SU-DHL-6 (cell line): Measurements from ENCODE around the gene ZSWIM1.

Source experiments
- CTCF ChIP-seq: fragments of 200-600 bp; sonication (generic); IDR thresholded peaks from one replicate; pipeline ENCODE4 v1.5.1; 2017; ENCODE audit warnings: antibody characterized with exemption, mild to moderate bottlenecking, low read length, moderate library complexity; ENCODE audit not compliant: insufficient read depth, poor library complexity, severe bottlenecking
- EZH2phosphoT487 ChIP-seq: fragments of 200-600 bp; sonication (generic), shearing (Covaris generic); conservative IDR thresholded peaks from 2 replicates; pipeline ENCODE4 v1.6.1; 2018; ENCODE audit warnings: mild to moderate bottlenecking, antibody characterized with exemption, low read length, moderate library complexity, mixed read lengths

- no peak for TF ChIP-seq CTCF
- TF ChIP-seq EZH2phosphoT487 = no peak
Measured at GRCh38 chr20:45845452-45845851, 35.6 kb upstream of the ZSWIM1 start.
